ENCODE measurements around the gene HPCA.

Gene HPCA

DNA sequence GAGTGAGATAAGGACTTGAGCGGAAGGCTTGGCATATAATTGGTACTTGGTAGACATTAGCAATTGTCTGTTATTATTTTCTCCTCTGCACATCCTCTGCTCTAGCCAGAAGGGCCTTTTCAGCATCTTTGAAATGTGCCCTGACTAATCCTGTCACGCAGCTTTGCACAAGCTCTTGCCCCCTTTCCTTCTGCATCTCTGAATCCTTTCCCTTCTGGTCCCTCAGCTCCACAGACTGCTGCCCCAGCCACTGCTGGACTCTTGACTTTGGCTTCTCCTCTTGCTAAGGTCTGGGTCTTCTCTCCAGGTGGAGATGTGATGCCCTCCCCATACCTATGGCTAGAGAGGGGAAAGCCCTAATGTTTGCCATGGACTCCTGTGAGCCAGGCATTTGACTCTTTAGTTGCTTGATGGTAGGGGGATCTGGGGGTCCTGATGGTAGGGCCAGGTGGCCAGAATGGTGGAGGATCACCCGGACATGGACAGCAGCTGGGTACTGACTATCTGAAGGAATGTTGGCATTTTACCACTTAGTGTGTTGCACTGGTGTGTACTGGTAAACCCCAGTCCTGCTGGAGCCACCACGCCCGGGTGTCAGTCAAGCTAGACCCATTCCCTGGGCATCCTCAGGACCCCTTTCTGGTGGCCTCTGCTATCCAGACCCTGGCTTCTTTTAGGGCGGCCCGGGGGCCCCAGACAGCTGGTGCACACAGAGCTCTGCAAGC, 4.4 kb downstream of the HPCA start:
- DNase-seq (ENCODE audit: low read depth), result no peak

DNA sequence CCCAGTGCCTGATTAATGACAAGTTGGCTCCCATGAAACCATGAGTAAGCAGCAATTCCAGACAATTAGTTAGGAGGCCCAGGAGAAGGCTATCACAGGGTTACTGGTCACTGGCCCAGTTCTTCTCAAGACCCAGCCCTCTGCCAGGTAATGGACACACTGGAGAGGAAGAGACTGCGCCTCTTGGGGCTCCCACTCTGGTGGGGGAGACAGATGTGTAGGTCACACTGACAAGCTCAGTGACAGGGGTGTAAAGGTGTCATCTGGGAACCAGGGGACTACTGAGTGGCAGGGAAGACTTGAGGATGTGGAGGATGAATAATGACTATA, 4.9 kb downstream of the HPCA start:
- DNase-seq (ENCODE audit: low read depth), result no peak

DNA sequence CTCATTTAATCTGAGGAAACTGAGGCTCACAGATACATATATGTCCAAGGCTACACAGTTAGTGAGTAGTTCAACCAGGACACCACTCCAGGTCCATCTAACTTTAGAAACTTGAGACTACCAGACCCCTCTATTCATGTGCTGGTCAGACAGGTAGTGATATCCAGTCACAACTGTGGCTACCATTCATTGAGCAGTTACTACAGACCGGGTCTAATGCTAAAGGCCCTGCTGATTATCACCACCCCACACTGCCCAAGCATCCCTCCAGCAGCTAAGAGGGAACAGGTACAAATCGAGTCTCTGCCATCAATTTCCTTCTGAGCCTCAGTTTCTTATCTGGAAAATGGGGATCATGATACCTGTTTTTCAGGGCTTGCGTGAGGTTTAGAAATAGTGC, 5.3 kb downstream of the HPCA start:
- no peak for DNase-seq (ENCODE audit: low read depth)

- DNase-seq (ENCODE audit: low read depth), result peak; percentile 67
Observed at GRCh38 chr1:32892368-32893197, 6.3 kb downstream of the HPCA start.

DNA sequence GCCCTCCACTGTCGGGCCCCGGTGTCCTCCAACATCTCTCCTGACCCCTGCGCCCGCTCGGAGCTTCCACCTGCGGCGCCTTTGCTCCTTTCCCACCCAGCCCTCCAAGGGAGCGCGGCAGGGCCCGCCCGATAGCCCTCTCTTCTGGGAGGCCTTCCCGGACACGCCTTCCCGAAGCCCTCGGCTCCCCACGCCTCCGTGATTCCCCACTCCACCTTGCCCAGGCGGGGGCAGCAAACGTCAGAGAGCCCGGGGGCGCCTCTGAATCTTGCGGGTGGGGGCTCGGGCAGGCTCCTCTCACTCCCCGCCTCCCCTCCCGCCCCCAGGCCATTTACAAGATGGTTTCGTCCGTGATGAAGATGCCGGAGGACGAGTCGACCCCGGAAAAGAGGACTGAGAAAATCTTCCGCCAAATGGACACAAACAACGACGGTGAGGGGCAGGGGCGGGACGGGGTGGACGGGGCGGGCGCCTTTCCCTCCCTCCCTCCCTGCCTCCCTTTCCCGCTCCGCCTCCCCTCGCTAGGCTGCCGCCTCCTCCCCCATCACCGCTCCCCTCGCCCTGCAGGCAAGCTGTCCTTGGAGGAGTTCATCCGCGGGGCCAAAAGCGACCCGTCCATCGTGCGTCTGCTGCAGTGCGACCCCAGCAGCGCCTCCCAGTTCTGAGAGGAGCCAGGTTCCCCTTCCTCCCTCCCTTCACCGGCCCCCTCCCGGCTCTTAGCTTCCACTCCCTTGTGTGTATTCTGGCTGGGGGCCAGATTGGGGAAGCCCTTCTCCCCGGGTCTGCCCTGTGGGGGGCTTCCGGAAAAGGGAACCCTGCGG, 7.1 kb downstream of the HPCA start:
- no peak for DNase-seq (ENCODE audit: low read depth)

DNA sequence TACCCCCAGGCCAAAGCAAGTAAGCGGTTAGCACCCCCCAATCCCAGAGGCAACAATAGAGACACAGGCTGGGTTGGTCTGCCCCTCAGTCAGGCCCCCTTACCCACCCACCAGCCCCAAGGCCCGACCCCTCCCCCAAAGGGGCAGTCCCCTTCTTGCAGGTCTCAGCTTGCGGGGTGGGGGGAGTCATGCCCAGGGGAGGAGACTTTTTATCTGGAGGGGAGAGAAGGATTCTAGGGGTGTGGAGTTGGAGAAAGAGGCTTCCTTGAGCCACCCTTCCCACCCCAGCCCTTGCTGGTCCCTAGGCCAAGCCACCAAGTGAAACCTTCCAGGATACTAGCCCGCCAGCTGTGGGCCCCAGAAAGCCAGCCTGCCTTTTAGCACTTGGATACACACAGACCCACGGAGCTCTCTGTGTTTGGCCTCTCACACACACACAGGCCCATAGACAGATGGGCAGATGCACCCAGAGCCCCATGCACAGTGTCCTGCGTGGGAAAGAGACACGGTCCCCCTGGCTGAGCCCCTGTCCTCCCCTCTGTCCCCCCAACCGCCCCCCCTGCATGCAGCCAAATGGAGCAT, 7.8 kb downstream of the HPCA start:
- DNase-seq (ENCODE audit: low read depth), result no peak

DNA sequence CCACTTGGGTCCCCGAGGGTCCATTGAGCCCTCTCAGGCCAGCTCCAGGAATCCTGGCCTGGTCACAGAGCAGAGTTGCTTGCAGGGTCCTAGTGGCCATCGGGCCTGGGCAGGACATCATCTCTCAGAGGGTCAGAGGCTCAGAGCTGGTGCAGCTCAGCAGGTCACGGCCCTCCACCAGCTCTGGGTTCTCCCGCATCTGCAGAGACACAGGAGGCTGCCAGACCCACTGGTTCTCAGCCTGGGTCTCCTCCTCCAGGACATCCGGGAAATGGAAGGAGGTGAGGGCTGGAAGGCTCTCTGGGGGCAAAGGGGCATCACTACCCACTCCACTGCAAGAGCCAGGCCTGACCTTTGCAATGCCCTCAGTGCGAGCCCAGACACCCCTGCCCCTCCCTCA, 8.4 kb downstream of the HPCA start:
- no peak for DNase-seq (ENCODE audit: low read depth)

GRCh38 chr1:32895325-32896215, 9.3 kb downstream of the HPCA start:
- DNase-seq (ENCODE audit: low read depth), result no peak

DNA sequence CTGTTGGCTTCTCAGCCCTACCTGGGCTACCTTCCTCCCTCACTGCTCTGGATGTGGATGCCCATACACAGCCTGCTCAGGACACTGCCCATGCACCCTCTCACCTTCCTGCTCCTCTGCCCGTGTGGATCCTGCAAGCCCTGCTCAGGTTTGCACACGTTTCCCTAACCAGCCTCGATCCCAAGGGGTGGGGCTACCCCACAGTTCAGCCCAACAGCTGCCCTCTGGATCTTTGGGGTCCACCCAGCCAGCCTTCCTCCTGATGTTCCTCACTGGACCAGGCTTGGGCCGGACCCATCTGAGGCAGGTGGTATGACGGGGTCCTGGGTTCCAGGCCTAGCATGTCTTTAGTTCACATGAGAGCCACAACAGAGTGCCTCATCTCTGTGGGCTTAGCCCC, 10.2 kb downstream of the HPCA start:
- DNase-seq (ENCODE audit: low read depth), result no peak

DNA sequence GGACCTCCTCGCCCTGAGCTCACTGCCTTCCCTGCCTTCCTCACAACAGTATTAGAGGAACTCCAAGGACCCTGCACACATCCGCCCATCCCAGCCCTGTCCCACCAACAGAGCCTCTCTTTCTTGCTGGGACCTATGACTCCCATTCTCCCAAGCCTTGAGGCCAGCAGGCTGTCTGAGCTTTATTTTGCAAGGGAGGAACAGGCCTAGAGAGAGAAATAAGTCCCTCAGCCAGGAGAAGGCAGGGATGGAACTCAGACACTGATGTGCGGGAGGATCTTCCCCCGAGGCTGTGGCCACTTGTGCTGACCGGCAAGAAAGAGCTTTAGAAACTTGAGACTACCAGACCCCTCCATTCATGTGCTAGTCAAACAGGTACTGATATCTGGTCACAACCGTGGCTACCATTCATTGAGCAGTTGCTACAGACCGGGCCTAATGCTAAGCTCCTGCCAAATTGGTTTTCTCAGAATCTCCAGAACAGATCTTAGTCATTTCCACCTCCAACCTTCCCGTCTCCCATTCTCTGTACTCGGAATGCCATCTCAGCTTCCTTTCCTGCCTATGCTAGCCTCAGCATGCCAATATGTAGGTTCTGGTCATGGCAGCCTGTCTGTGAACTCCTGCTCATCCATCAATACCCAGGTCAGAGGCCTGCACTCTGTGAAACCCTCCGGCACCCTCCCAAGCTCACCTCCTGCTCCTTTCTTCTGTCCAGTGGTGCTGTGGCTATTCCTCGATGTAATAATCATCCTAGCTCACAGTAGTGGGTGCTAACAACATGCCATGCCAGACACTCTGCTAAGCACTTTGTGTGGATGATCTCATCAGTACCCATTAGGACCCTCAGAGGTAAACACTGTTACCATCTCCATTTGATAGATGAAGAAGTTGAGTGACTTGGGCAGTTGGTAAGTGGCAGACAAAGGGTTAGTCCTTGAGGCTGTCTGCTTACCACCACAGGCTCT, 11.1 kb downstream of the HPCA start:
- DNase-seq (ENCODE audit: low read depth), result no peak

DNA sequence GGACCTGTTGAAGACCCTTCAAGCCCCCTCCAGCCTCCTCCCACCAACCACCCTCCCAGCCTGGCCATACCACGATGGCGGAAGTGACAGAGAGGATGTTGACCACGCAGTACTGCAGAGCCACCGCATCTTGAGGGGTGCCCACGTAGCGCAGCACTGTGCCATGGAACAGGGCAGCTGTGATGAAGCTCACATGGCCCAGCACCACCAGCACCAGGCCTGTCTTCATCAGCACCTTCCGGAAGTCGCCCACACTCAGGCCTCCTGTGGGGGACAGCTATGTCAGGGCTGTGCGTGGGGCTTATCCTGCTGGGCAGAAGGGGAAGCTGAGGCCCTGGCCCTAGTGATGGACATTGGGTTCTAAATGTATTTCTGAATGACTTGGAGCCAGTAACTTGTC, 11.8 kb downstream of the HPCA start:
- DNase-seq (ENCODE audit: low read depth), result no peak

DNA sequence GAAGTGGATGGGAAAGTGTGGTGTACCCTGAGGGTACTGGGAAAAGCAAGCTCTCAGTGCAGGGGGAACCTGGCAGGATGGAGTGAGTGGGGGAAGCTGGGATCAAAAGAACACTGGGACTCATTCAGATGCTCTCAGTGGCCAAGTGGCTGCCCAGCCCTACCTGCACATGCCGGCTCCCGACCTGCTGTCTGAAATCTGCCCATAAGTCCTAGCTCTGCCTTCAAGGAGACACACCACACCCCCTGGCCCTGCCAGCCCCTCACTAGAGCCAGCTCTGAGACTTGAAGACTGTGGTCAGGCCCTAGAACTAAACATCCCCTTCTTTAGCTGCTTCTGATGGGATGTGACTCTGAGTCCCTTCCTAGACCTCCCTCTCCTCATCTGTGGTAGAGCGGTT, 12.7 kb downstream of the HPCA start:
- no peak for DNase-seq (ENCODE audit: low read depth)

- DNase-seq (ENCODE audit: low read depth), result no peak
Observed at GRCh38 chr1:32899586-32900296, 13.4 kb downstream of the HPCA start.

GRCh38 chr1:32900371-32900955, 14.2 kb downstream of the HPCA start:
- no peak for DNase-seq (ENCODE audit: low read depth)

DNA sequence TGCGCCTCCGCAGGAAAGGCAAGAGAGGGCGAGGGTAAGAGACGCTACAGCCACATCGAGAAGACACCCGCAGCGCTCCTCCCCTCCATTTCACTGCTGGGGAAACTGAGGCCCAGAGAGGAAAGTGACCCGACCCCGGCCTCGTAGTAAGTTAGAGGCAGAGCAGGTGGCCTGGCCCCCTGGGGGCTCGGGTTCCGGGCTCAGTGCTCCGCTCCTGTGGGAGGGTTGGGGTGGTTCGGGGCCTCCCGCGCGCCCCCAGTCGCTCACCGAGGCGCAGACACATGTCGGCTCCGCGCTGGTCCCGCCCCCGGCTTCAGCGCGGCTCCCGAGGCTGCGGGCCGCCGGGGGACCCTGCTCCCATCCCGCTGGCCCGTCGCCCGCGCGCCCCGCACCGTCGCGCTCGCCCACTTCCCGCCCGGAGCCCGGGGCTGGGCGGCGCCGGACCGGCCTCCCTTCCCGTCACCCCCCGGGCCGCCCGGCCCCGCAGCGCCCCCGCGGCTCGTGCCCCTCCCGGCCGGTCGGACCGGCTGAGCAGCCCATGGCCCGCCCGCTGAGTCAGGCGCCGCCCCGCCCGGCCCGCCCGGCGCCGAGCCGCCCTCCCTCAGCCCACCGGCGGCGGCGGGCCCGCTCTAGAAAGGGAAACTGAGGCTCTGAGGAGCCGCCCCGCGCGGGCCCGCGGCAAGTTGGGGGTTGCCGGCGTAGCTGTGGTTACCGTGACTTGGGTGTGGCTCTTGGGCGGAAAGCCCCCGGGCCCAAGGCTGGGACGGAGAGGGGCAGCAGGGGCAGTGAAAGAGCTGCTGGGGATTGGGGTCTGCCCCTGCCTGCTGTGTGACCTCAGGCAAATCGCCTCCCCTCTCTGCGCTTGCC, 14.9 kb downstream of the HPCA start, which contains the start of gene TMEM54:
Gene TMEM54 (minus strand): TSS at position 434 of the 867 bp plus-strand sequence. CDS start 151 bp downstream, at position 283.
- no peak for DNase-seq (ENCODE audit: low read depth)

GRCh38 chr1:32901823-32902534, 15.7 kb downstream of the HPCA start:
- no peak for DNase-seq (ENCODE audit: low read depth)

DNA sequence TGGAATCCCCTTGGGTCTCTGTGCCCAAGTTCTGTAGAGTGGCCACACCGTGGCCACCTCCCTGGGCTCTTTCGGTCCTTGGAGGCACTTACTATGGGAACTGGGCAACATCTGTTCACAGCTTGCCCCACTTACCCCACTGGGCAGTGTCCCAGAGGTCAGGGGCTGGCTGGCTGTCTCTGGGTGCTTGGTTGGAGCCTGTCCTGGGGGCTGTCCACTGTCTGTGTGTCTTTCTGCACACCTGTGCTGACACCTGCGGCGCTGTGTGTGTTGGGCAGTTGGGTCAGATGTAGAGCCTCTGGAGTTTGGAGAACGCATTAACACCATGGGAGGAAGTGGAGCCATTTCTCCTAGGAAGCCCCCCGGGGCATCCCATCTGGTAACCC, 16.2 kb downstream of the HPCA start:
- DNase-seq (ENCODE audit: low read depth), result no peak
